HG03066 (cell line): ENCODE data around the gene TNFRSF1B.

Source experiments
- ATAC-seq: cut with Tn5 transposase; IDR thresholded peaks from one replicate; pipeline ENCODE4 v1.9.1; 2021; ENCODE audit warnings: low read depth; ENCODE audit not compliant: unreplicated experiment

TNFRSF1B gene

DNA sequence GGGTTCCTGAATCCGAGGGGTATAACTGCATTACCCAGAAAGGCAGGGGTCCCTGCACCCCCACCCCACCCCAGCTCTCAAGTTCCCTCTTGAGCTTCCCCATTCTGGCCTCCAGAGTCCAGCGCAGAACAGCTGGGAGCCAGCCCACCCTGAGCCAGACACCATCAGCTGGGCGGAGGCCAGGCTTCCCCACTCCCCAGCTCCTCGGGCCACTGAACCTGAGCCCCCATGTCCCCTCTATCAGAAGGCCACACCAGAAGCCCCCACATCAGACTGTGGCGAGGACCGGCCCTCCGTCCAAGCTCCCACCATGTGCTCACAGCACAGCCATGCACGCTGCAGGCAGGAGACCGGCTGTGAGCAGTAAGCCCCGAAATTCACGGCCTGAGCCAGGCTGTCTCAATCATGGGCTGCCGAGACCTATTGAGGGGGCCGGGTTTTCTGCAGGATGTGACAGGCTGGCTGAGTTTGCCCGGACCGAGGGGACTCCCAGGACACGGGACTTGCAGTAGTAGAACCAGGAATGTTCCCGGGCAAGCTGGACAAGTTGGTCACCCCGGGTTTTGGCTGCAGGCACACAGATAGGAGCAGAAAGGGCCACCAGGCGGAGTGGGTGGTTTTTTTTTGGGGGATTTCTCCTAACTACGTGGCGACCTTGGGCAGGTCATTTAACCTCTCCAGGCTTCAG, 25.5 kb upstream of the TNFRSF1B start:
- ATAC-seq: no peak

DNA sequence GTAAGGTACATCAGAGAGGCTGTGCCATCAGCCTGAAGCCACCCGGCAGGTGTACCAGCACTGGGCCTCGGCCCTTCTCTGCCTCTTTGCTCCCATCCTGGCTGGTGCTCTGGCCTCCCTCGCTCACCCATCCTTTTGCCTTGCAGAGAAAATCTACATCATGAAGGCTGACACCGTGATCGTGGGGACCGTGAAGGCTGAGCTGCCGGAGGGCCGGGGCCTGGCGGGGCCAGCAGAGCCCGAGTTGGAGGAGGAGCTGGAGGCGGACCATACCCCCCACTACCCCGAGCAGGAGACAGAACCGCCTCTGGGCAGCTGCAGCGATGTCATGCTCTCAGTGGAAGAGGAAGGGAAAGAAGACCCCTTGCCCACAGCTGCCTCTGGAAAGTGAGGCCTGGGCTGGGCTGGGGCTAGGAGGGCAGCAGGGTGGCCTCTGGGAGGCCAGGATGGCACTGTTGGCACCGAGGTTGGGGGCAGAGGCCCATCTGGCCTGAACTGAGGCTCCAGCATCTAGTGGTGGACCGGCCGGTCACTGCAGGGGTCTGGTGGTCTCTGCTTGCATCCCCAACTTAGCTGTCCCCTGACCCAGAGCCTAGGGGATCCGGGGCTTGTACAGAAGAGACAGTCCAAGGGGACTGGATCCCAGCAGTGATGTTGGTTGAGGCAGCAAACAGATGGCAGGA, 24.5 kb upstream of the TNFRSF1B start:
- no peak for ATAC-seq

DNA sequence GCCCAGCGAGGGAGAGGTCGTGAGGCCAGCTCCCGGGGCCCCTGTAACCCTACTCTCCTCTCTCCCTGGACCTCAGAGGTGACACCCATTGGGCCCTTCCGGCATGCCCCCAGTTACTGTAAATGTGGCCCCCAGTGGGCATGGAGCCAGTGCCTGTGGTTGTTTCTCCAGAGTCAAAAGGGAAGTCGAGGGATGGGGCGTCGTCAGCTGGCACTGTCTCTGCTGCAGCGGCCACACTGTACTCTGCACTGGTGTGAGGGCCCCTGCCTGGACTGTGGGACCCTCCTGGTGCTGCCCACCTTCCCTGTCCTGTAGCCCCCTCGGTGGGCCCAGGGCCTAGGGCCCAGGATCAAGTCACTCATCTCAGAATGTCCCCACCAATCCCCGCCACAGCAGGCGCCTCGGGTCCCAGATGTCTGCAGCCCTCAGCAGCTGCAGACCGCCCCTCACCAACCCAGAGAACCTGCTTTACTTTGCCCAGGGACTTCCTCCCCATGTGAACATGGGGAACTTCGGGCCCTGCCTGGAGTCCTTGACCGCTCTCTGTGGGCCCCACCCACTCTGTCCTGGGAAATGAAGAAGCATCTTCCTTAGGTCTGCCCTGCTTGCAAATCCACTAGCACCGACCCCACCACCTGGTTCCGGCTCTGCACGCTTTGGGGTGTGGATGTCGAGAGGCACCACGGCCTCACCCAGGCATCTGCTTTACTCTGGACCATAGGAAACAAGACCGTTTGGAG, 23.7 kb upstream of the TNFRSF1B start:
- no peak for ATAC-seq

DNA sequence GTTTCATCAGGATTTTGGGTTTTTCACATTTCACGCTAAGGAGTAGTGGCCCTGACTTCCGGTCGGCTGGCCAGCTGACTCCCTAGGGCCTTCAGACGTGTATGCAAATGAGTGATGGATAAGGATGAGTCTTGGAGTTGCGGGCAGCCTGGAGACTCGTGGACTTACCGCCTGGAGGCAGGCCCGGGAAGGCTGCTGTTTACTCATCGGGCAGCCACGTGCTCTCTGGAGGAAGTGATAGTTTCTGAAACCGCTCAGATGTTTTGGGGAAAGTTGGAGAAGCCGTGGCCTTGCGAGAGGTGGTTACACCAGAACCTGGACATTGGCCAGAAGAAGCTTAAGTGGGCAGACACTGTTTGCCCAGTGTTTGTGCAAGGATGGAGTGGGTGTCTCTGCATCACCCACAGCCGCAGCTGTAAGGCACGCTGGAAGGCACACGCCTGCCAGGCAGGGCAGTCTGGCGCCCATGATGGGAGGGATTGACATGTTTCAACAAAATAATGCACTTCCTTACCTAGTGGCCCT, 23.1 kb upstream of the TNFRSF1B start:
- no peak for ATAC-seq

DNA sequence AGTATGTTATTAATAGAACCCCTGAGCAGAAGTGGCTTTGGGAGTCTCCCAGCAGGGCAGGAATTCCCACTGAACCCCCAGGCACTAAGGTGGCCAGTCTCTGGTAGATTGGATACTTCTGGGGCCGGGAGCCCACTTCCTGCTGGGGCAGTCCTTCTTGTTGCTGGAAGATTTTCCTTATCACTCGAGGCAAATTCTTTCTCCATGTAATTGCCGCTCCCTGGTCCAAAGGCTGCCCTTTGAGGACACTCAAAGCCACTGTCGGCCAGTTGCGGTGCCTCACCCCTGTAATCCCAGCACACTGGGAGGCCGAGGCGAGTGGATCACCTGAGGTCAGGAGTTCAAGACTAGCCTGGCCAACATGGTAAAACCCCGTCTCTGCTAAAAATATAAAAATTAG, 22.6 kb upstream of the TNFRSF1B start:
- ATAC-seq: no peak

DNA sequence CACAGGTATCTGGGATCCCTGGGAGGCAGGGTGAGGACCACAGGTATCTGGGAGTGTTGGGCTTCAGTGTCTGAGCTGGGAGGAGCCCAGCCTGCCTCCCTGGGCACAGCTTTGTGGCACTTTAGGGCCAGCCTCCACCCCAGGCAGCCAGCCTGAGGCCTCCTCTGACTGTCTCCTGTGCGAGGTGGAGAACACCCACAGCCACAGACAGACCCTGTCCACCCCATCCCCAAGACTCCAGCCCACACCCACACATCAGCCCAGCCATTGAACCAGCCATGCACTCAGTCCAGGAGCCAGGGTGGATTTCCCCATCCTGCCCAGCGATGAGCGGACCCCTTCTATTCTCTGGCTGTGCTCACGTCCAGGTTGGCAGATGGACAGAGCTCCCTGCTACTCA, 21.8 kb upstream of the TNFRSF1B start:
- no peak for ATAC-seq

DNA sequence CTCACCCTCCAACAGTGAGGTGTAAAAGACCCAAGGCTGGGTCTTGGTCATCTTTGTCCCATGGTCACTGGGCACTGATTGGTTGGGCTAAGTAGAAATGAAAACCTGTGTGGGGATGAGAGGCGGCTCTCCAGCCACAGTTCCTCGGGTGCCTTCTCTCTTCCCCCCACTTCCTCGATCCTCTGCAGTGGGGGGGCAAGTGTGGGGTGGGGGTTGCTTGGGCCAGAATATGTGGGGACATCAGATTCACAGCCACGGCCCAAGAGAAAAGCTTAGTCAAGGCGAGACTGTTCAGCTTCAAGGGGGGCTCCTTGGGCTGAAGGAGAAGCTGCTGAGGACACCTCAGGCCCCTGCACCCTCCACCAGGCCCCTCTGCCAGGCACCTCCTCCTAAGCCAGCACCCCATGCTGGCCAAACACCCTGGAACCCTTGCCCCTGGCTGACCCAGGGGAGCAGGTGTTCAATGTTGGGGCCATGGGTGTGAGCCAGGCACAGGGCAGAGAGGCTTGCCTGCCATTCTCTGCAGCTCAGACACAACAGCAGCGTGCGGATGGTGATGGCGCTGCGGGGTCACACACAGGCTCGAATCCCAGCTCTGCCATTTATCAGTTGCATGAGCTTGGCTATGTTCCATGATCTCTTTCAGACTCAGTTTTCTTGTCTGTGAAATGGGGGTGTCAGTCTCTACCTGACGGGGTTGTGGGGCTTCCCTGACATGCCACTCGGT, 21.0 kb upstream of the TNFRSF1B start:
- no peak for ATAC-seq

DNA sequence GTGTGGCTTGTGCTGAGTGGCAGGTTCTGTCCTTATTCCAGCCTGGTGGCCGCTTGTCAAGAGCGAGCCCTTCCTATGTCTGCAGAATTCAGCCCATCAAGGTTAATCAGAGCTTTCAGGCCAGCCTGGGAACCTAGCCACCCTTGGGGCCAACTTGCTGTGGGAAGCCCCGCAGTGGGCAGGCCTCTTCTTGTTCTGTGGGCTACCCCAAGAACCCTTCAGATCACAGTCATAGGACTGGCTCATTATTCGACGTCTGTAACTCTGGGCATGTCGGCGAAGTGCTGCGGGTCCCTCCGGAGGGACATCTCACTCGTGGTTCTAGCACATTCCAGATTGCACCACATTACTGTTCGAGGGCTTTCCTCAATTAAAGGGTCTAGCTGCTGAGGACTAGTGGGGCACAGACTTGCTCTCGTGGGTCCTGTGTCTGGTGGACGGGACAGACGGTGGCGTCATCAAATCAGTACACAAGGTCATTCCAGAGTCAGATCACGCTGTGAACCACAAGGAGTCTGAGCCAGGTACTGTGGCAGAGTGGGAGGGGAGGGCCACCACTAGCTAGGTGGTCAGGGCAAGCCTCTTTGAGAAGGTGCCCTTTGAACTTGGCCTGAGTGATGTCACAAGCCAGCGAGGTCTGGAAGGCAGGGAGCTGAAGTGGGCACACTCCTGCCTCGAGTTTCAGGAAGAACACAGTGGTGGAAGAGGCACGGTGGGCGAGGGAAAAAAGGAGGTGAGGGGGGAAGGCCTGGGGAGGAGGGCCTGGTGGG, 20.3 kb upstream of the TNFRSF1B start:
- no peak for ATAC-seq

DNA sequence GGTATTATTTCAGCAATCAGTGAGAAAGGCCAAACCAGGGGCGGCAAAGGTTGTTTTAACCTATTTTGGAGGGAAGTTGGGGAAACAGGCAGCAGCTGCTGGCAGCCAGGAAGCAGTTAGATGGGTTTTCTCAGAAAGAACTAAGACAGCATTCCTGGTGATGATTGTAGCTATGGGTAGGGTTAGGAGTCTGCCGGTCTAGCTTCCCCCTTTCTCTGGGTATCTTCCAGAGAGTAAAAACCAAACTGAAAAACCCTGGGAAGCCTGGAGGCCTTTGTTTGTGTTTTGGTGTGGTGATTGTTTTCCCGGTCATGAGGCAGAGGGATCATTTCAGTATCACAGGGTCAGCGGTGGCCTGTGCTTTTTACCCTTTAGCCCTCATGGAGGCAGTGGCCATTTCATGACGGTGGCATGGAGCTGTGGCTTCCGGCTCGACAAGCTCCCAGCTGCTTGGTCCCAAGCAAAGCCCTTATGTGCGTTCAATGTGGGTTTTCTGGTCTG, 19.5 kb upstream of the TNFRSF1B start:
- no peak for ATAC-seq

DNA sequence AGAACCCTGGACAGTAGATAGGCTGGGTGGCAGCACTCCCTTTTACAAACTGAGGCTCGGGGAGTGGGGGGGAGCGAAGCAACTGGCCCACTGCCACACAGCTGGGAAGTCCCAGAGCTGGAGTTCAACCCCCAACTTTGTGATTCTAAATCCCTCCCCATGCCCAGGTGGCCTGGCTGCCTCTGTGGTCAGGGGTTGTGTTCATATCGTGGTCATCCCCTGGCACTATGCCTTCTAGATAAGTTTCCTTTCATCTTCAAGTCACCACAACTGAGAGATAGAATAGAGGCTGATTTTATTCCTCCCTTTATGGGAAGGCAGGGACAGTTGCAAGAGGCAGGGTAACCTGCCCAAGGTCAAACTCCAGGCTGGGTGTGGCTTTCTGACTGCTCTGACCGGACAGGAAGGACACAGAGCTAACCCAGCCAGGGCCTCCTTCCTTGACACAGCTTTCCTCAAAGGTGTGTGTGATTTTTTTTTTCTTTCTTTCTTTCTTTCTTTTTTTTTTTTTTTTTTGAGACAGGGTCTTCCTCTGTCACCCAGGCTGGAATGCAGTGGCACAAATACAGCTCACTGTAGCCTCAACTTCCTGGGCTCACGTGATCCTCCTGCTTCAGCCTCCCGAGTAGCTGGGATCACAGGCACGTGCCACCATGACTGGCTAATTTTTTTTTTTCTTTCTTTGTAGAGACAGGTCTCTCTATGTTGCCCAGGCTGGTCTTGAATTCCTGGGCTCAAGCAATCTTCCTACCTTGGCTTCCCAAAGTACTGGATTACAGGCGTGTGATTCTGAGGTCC, 18.4 kb upstream of the TNFRSF1B start:
- no peak for ATAC-seq

DNA sequence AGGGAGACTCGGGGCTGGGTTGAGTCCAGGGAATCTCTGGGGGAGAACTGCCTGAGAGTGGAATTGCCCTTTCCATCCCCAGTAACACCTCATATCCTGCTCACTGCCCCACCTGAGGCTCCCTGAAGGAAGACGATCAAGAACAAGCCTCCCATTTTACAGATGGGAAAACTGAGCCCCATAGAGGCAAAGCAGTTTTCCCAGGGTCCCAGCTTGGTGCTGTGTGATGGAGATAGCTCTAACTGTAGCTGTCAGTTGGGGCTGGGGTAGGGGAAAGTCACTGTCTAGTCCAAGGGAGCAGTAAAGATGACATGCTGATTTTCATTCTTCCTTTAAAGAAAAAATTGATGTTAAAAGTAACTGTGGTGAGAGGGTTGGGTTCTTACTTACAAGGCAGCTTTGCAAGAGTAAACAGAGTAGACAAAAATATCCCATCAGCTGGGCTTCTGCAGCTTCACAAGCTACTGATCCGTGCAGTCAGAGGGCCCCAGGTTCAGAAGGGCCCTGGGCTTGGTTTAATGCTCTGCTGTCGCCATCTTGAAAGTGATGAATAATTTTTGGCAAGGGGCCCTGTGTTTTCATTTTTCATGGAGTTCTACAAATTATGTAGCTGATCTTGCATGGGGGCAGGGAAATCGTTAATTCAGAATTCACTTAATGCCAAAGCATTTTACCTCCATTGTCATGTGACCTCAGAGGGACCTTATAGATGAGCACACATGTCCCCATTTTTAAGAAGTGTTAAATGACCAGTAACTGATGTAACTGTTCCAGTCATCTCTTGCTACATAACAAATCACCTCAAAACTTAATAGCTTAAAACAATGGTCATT, 17.6 kb upstream of the TNFRSF1B start:
- no peak for ATAC-seq

DNA sequence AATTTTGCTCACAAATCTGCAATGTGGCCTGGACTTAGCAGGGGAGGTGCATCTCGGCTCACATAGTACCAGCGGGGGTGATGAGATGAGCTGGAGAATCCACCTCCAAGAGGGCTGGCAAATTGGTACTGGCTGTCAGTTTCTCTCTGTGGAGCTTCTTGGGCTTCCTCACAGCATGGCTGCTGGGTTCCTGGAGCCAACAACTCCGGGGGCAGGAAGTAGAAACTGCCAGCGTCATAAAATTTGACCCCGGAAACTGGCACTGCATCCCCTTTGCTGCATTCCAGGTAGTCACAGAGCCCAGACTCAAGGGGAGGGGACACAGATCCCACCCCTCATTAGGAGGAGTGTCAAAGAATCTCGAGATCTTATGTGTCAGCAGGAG, 17.0 kb upstream of the TNFRSF1B start:
- no peak for ATAC-seq

DNA sequence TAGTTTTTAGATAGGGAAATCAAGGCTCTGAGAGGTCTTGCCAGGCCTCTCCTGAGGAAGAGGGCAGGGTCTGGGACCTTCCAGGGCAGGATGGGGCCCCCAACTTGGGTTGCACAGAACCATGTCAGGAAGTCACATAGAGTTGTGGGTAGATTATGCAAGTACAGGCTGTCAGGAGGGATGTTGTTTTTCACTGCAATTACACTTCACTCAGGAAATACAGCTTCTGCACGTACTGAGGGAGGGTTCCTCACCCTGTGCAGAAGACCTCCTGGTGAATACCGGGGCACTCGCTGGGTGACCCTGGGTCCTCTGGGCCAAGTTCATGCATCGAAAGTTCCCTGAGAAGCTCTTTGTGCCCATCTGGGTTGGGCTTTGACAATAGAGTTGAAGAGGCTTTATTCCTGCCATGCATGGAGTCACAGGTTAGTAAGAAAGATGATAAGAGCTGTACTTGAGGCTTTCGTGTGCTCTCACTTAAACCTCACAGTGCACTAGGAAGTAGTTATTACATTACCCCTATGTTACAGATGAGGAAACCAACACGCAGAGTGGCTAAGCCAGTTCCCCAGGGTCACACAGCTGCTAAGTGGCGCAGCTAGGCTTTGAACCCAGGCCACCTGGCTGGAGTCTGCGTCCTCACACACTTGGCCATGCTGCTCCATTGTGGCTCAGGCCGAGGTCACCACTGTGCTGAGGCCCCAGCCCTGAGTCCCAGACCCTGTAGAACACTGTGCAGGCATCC, 16.2 kb upstream of the TNFRSF1B start:
- no peak for ATAC-seq

DNA sequence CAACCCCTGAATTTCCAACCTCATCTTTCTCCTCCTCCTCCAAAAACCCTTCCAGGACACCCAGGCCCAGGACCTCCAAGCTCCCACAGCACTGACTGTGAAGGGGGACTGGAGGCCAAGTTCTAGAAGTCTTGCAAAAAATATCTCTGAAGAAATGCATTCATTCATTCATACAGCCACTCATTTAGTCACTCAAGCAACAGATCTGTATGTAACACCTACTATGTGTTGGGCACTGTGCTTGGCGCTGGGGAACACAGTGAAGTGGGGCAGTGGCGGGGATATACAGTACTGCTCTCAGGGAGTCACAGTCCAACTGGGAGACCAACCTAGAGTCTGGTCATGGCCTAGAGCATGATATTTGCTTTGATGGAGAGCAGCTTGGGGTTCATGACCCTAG, 15.3 kb upstream of the TNFRSF1B start:
- ATAC-seq: no peak

DNA sequence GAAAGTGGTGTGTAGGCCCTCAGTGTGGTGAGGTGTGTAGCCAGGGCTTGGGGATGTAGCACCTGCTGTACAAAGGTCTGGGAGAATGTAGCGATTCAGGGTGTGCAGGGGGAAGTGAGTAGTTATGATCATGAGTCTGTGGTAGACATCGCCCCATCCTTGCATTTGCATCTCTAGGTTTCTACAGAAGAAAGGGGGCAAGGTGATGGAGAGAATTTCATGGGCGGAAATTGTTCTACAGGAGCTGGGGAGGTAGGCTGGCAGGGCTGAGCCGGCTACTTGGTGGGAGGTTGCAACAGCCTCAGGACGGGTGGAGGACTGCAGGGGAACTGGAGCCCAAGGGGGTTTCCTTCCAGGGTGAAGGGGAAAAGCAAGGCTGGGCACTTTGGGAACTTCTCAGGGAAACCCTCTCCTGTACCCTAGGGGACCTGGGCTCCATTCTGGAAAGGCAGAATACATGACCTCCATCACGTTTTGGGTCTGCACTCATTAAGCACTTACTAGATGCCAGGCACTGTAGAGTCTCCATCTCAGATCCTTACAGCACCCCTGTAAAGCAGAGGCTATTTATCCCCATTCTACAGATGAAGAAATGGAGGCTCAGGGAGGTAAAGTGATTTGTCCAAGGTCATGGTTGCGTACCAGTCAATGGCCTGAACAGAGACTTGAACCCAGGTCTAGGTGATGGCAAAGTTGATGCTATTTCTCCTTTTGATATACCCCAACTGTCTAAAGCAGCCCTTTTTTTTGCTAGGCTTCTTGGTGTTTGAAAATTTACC, 14.5 kb upstream of the TNFRSF1B start:
- ATAC-seq: peak; percentile 66

DNA sequence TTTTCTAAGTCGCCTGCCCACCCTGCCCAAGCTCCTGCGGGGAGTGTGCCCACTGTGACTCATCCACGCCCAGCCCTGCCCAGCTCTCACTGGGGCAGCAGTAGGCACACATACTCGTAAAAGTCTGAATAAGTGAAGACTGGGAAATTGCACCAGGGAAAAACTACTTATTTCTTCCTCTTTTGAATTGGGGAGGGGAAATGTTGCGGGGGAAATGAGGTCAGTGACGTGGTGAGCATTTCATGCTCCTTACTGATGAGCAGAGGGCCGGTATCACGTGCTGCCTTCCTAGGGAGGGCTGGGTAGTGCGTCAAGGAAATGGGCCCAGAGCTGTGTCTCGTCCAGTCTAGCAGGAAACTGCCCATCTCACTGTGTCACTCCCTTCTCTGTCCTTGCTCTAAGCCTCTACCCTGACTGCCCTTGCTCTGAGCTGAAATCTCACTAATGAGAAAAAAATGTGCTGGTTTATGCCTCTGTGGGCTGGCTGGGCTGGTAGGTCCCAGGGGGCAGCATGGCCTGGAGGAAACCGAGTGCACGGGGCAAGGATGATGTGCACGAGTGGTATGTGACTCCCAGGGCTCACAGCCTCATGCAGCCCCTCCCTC, 13.5 kb upstream of the TNFRSF1B start:
- ATAC-seq: no peak
